A172 (cell line): ENCODE measurements around the gene DPYSL3. TPM values are rescaled to one million over a fixed set of nuclear protein-coding genes. Genes with fewer than 3 reads are reported as not detected.
"Not testable (repeated sequence)": the region's sequence is repeated elsewhere in the genome, so short reads cannot be mapped to it uniquely, and the experiment has no call there.

Experiments used
- DNase-seq: peaks from one replicate; pipeline ENCODE4 v3.0.0-alpha.2; 2015; ENCODE audit warnings: low spot score
- total RNA-seq: library from RNA; depleted of rRNA; stranded (reverse); fragments of >200 nt; shearing (Covaris generic); gene quantifications from 2 replicates; pipeline ENCODE4 v1.2.3, GENCODE V29; 2014

The DPYSL3 gene
- total RNA-seq, 1 experiment from 2014 or later = 308 TPM

DNA sequence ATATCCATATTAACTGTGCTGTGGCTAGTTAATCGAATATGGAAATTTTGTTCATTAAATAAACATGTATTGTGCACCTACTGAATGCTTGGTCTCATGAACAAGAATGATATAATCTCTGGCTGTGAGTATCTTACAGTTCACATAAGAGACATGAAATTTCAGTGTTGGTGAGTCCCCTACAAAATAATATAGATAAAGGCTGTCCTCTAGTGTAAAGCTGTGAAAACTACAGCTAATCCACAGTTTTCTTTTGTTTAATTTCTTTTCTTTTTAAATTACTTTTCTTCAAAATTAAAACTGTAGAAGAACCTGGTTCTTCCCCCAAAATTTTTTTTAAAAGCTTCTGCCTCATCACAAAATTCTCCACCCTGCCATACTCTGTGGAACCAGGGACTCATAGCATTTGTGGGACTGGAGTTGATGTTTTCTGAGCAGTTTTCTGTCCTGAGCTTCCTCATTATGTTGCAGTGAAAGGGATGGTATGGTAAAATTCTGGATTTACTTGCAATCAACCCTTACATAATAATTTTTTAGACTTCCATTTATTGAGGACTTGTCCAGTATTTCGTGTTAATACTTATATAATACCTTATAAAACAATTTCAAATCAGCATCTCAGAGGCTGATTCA, 140.0 kb downstream of the DPYSL3 start:
- DNase-seq = peak; percentile 41

DNA sequence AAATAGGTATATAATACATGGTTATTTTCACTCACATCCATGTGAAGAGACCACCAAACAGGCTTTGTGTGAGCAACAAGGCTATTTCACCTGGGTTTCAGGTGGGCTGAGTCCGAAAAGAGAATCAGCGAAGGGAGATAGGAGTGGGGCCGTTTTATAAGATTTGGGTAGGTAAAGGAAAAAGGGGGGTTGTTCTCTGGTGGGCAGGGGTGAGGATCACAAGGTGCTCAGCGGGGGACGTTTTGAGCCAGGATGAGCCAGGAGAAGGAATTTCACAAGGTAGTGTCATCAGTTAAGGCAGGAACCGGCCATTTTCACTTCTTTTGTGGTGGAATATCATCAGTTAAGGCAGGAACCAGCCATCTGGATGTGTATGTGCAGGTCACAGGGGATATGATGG, 142.5 kb downstream of the DPYSL3 start:
- DNase-seq = not testable (repeated sequence)

DNA sequence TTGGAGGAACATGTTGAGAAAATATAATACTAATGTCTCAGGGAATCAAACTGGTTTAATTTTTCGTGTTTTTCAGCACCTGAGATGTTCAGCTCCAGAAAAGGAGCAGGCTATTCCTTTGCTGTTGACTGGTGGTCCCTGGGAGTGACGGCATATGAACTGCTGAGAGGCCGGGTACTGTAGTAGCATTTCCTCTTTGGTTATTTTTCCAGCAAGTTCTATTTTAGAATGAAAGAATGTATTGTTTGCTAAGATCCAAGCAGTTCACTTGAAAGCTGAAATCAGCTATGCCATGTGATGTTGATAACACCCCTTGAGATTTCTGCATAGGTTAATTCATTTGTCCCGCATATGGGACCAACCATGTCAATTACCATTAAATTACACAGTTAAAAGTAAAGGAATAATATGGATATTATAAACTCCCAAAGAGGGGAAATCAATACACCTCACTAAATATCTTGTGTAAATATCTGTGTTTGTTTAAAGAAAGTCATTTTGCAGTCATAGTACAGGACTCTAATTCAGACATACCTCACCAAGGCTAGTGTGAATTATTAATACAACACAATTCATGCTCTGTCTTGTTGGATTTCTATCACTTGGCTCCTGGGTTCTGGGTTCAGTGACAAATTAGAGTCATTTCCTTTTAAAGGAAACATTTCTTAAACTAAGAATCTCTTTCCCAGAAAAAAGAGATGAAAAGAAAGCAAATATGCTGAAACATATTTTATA, 148.3 kb downstream of the DPYSL3 start:
- no peak for DNase-seq

DNA sequence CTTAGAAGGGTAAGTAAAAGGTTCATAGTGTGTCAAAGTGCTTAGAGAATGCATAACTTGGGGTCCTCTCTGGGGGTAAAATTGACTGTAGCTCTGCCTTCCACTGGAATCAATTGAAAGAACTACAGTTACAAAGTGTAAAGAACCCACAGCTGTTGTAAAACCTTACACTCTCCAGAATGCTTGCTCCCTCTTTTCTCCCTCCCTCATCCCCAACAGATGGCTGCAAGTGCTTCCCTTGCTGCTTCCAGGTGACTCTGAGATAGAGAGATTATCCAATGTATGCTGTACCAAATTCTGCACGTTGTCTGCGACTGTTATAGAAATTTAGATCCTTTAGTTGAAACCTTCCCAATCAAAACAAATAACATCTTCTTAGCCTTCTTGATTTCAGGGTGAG, 149.1 kb downstream of the DPYSL3 start:
- no peak for DNase-seq

DNA sequence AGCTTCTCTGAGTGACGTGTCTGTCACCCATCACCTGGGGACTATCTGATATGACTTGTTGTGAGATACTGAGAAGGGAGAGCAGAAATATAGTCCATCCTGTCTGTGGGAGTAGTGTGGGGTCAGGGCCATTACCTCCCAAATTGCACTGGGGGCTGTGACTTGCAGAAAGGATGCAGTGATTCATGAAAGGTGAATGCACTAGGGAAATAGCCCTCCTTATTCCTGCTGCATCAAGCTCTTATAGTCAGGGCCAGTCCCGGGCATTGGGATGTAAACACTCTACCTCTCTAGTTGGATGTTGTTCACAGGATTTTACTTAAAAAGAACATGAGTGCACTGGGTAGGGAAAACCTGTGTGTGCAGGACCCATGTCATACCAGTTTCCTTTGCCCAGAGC, 150.3 kb downstream of the DPYSL3 start:
- no peak for DNase-seq

DNA sequence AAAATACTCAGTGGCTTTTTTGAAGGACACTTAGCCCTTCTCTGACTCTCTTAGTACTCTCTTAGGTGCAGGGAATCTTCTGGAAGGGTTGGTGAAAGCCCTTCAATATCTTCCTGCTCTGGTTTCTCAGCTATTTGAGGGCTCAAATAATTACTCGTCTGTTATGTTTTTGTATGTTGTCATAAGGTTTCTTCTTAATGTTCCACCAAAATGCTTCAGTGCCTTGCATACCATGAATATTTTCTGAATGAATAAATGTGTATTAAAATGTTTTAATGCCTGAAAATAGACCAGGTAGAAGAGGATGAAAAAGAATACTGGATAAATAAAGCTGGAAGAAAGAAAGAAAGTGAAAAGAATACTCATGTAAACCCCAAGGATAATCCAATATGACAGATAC, 150.8 kb downstream of the DPYSL3 start:
- no peak for DNase-seq

DNA sequence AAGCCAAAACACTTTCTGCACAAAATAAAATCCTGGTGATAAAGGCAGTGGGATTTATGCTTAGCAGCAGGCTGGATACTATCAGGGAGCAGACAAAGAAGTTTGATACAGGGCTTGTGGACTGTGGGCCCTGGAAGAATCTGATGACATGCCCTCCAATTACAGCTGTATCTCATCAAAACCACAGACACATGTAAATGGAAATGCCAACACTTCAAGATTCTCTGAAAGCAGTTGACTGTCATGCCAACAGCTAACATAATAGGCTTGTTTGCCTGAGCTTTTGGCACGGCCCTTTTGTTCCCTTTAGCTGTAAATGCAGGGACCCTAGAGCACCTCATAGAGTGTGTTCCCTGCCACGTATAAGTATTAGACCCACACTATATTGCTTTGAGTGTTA, 160.6 kb downstream of the DPYSL3 start:
- no peak for DNase-seq

DNA sequence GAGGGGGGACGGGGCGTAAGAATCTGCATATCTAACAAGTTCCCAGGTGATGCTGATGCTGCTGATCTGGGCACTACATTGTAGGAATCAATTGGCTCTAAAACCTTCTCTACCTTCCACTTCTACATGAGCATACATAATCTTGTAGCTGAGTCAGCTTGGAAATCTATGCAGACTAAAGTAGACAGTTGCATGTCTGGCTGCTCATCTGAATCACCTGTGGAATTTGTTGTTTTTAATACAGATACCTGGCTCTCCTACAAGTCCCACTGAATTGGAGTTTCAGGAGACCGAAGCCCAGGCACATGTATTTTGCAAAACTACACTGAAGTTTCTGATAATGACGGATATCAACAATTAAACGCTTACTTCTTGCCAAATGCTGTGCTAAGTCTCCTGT, 161.4 kb downstream of the DPYSL3 start:
- DNase-seq = no peak

DNA sequence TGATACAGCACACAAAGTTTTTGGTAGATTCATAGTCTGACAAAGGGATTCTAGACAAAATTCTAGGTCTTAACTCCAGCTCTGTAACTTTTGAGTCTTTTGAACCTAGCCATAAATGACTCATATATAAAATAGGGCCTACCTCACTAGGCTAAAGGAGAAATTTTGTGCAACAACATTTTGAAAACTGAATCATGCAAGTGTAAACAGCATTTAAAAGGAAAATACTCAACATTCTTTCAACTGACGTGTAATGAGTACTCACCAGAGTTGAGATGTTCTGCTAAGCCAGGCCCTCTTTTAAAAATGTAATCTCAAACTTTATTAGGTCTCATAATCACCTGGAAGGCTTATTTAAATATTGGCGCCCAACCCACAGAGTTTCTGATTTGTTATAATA, 161.8 kb downstream of the DPYSL3 start:
- no peak for DNase-seq

DNA sequence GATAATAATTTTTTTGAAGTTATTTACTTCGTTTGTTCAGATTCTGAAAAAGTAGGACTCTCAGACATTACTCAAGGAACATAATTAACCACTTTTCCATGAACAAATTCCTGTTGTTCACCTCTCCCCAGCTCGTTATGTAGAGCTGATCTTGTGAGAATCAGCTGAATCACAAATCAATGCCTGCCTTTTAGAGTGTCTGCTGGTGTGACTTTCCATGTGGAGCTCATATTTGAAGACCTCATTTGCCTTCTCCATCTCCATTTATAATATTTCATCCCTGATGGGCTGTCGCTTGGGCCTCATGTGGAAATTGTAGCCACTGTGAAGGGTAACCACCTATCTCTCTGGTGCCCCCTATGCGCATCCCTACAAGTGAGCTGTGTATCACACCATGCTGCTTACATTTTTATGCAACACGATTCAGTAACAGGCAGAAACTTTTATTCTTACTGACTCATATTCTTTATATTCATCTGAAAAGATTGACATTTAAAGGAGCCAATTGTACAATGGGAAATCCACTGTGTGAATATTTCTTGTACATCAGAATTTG, 163.8 kb downstream of the DPYSL3 start:
- no peak for DNase-seq

DNA sequence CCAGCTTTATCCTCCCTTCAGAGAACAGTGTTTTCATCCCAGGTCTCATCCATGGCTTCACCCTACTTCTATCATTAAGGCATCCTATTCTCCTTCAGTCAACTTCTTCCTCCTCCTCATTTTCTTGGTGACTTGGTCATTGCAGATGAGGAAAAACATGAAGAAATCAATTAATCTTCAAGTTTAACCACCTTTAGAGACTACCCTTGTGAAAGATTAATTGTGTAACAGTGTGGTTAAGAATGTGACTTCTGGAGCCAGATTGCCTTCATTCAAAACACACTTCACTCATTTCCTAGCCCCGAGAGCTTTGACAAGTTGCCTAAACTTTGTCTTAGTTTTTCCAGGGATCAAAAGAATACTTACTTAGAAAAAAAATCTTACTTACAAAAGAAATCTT, 165.0 kb downstream of the DPYSL3 start:
- no peak for DNase-seq

DNA sequence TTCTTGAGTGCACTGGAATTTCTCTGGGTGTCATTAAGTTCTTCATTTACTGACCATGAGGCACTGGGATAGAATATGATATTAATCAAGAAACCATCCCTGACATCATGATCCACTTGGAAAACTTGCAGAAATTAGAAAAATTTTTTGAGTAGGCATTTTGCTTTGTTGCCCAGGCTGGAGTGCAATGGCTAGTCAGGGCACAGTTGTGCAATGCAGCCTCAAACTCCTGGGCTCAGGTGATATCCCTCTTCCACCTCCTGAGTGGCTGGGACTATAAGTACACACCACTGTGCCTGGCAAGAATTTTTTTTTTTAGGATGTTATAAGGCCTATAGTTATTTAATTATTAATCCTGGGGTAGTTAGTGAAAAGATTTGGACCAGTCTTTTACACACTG, 168.5 kb downstream of the DPYSL3 start:
- no peak for DNase-seq

DNA sequence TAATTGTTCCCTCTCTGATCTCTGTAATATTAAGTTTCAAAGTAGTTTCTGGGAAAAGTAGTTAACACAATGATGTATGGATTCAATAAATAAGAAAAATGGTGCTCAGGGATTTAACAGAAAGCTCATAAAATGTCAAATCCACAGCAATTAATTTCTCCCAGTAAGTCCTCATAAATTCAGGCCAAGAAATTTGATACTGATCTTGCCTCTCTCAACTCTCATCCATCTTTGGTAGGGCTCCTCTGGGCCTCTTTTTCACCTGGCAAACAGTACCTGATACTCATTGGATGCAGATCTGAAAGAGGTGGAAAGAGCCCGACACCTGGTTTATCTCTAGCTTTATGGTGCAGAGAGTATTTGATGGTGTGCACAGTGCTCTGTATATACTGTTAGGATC, 168.9 kb downstream of the DPYSL3 start:
- DNase-seq = no peak
